GM21447 (cell line): Measurements from ENCODE around the gene CCT2.
"Not testable (repeated sequence)": the region's sequence is repeated elsewhere in the genome, so short reads cannot be mapped to it uniquely, and the experiment has no call there.

Experiments
- ATAC-seq: cut with Tn5 transposase; IDR thresholded peaks from one replicate; pipeline ENCODE4 v1.9.1; 2021; ENCODE audit not compliant: unreplicated experiment

The CCT2 gene

GRCh38 chr12:69588527-69588926 lies 3.3 kb downstream of the CCT2 start:
- no peak for ATAC-seq

- ATAC-seq: no peak
Observed at GRCh38 chr12:69589082-69589481, 3.8 kb downstream of the CCT2 start.

GRCh38 chr12:69595689-69596088 lies 10.4 kb downstream of the CCT2 start:
- no peak for ATAC-seq

GRCh38 chr12:69598174-69598753 lies 13.0 kb downstream of the CCT2 start:
- ATAC-seq: no peak

GRCh38 chr12:69600804-69601203 lies 15.5 kb downstream of the CCT2 start:
- ATAC-seq: no peak

- ATAC-seq: no peak
Observed at GRCh38 chr12:69601962-69602685, 16.9 kb downstream of the CCT2 start.

GRCh38 chr12:69602954-69603353 lies 17.7 kb downstream of the CCT2 start:
- ATAC-seq: no peak

GRCh38 chr12:69603556-69603955 lies 18.3 kb downstream of the CCT2 start:
- ATAC-seq: not testable (repeated sequence)

GRCh38 chr12:69604275-69604674 lies 19.0 kb downstream of the CCT2 start:
- ATAC-seq: not testable (repeated sequence)

- ATAC-seq: no peak
Observed at GRCh38 chr12:69608114-69608513, 22.9 kb downstream of the CCT2 start.

GRCh38 chr12:69610126-69610525 lies 24.9 kb downstream of the CCT2 start:
- no peak for ATAC-seq

- ATAC-seq: no peak
Observed at GRCh38 chr12:69610729-69611128, 25.5 kb downstream of the CCT2 start, which contains the start of gene LRRC10. Gene LRRC10, minus strand, starts transcription at chr12:69610907. Its CDS starts 69 bp downstream, at chr12:69610838.

- ATAC-seq: no peak
Observed at GRCh38 chr12:69613351-69613750, 28.1 kb downstream of the CCT2 start.

- no peak for ATAC-seq
Observed at GRCh38 chr12:69616025-69616424, 30.8 kb downstream of the CCT2 start.

GRCh38 chr12:69619050-69619449 lies 33.8 kb downstream of the CCT2 start:
- ATAC-seq: no peak

- ATAC-seq: no peak
Observed at GRCh38 chr12:69620077-69620476, 34.8 kb downstream of the CCT2 start.

- ATAC-seq: no peak
Observed at GRCh38 chr12:69620921-69621320, 35.7 kb downstream of the CCT2 start.

- no peak for ATAC-seq
Observed at GRCh38 chr12:69621551-69621950, 36.3 kb downstream of the CCT2 start.

- ATAC-seq: no peak
Observed at GRCh38 chr12:69623970-69624369, 38.7 kb downstream of the CCT2 start.

GRCh38 chr12:69627501-69627900 lies 42.2 kb downstream of the CCT2 start:
- no peak for ATAC-seq

GRCh38 chr12:69630191-69630590 lies 44.9 kb downstream of the CCT2 start:
- ATAC-seq: no peak

- ATAC-seq: no peak
Observed at GRCh38 chr12:69633061-69633460, 47.8 kb downstream of the CCT2 start.
